Adrenal gland (tissue), 5 donors: ENCODE measurements around the gene CRTC1.

Experiments
- CTCF ChIP-seq, 6 experiments: fragments of 450-650 bp in 4 of 6; fragments of 200-600 bp in 2 of 6; sonication (generic) in 1 of 6; IDR thresholded peaks; 1 replicate in 5 of 6; 2 replicates in 1 of 6; pipeline versions ENCODE4 v1.5.1 to v1.8.0; 2016 to 2021; ENCODE audit warnings: antibody characterized with exemption in 6 of 6, mild to moderate bottlenecking in 2 of 6, moderate library complexity in 1 of 6
- POLR2A ChIP-seq, 2 donors: fragments of 450-650 bp; IDR thresholded peaks; one replicate each; pipeline ENCODE4 v1.6.1; 2017; ENCODE audit warnings: antibody characterized with exemption in 2 of 2, mild to moderate bottlenecking in 2 of 2, moderate library complexity in 1 of 2
- donor health status: DM: no; HTN: no; CAD: no.

GRCh38 chr19:18781047-18781600 lies 97.6 kb downstream of the CRTC1 start:
- TF ChIP-seq CTCF (IDR thresholded peaks at IDR 0.05) (no peak), POLR2A (IDR thresholded peaks at IDR 0.05) (no peak)
